Activated T-helper 1 cell treated with anti-CD3 and anti-CD28 coated beads, Interleukin-12 subunit alpha, Interleukin-12 subunit beta, Interleukin-2, Interleukin-4 antibody, amounts not matched to agents 30 ng/mL and 10 ng/mL and 1 ng/mL, durations not matched to agents 14 hours and 24 hours and 36 hours (primary cell): ENCODE data around the gene OSBP2. TPM values are rescaled to one million over a fixed set of nuclear protein-coding genes. Genes with fewer than 3 reads are reported as not detected.
"Not testable (repeated sequence)": the region's sequence is repeated elsewhere in the genome, so short reads cannot be mapped to it uniquely, and the experiment has no call there.

Source experiments
- DNase-seq: peaks from one replicate; pipeline ENCODE4 v3.0.0; 2021; ENCODE audit warnings: low spot score
- H3K27ac Mint-ChIP-seq: one replicate; pipeline ENCODE4 v1.8.0; 2021; ENCODE audit warnings: mild to moderate bottlenecking, mixed read lengths
- H3K27me3 Mint-ChIP-seq: one replicate; pipeline ENCODE4 v1.8.0; 2022; ENCODE audit warnings: mild to moderate bottlenecking, moderate library complexity, mixed read lengths; ENCODE audit not compliant: insufficient read depth
- H3K36me3 Mint-ChIP-seq: one replicate; pipeline ENCODE4 v1.8.0; 2021; ENCODE audit warnings: low read depth, mixed read lengths
- H3K4me1 Mint-ChIP-seq: one replicate; pipeline ENCODE4 v1.8.0; 2021; ENCODE audit warnings: low read depth, mixed read lengths
- H3K4me3 Mint-ChIP-seq: one replicate; pipeline ENCODE4 v1.8.0; 2021; ENCODE audit warnings: mild to moderate bottlenecking, moderate library complexity, mixed read lengths
- H3K9me3 Mint-ChIP-seq: one replicate; pipeline ENCODE4 v1.8.0; 2021; ENCODE audit warnings: mixed read lengths
- intact Hi-C: fragments of 100-400 bp; cut with micrococcal nuclease; formaldehyde crosslinking; loops from one replicate; pipeline ENCODE4 v1.15.1; 2024
- total RNA-seq: library from RNA; stranded (reverse); gene quantifications from 2 replicates; pipeline ENCODE4 v1.2.3, GENCODE V29; 2022

OSBP2 gene
- total RNA-seq, 1 donor from 2014 or later, result 1.6 TPM

DNA sequence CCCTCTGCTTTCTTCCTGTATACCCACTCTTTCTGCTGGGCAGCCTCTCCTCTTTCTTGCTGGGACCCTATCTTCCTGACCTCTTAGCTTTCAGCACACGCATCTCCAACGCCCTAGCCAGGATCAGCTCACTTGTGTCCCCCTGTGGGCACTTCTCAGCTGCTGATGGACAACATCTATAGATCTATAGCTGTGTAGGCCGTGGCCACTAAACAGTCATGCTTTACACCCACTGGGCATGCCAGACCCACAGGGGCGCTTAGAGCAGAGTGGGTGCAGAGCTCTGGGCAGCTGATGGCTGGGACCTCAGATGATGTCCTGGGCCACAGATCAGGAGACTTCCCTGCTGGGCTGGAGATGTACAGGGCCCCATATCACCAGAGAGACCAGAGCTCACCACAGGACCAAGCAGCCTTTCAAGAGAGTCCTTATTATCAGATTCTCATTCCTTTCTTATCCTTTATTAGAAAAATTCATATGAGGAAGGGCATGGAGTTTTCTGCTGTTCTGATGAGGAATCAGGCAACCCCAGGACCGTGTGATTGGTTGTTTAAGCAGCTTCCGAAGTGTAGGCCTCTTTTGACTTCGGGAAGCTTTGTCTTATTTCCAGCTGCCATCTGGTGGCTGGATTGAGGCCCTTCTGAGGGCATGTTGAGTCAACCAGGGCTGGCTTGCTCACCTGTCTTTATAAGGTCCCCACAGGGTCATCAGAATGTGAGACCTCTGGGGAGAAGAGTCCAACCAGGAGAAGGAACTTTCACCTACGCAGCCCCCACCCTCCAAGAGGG is 60.5 kb downstream of the OSBP2 start:
- H3K36me3 Mint-ChIP-seq, result no peaks in the 10 kb centered on the region
- H3K27ac Mint-ChIP-seq, result peak overlapping the region; percentile 29
- peaks cover 4% of the 10 kb centered on the region for H3K27me3 Mint-ChIP-seq
- peaks cover 11% of the 10 kb centered on the region for H3K4me1 Mint-ChIP-seq
- H3K9me3 Mint-ChIP-seq, result no peaks in the 10 kb centered on the region
- no peak overlapping the region for H3K4me3 Mint-ChIP-seq
- DNase-seq, result peak; percentile 45
- intact Hi-C loops, result loop anchor here (1.0 kb wide), 4 partner anchors 10 to 163 kb away; partner anchors contain the start of gene OSBP2

DNA sequence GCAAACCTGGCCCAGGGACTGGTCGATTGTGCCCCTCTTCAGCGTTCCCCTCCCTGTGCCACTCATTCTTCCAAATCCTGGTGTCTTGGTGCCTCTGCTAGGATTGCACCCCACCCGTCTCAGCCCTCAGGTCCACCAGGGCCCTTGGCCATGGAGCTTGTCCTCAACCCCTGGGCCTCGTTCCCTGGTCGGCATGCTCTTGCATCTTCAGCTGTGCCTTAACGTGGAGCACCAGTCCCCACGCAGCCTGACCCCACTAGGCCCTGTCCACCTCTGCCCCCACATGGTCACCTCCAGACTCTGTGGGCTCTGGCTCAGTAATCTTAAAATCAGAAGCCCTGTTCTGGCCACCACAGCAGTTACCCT is 61.1 kb downstream of the OSBP2 start:
- H3K27ac Mint-ChIP-seq, result no peak overlapping the region
- no peaks in the 10 kb centered on the region for H3K36me3 Mint-ChIP-seq
- H3K27me3 Mint-ChIP-seq, result peaks cover 6% of the 10 kb centered on the region
- DNase-seq, result no peak
- H3K4me3 Mint-ChIP-seq, result no peak overlapping the region
- H3K4me1 Mint-ChIP-seq, result peaks cover 11% of the 10 kb centered on the region
- intact Hi-C loops, result loop anchor here (1.0 kb wide), 4 partner anchors 10 to 163 kb away; partner anchors contain the start of gene OSBP2
- no peaks in the 10 kb centered on the region for H3K9me3 Mint-ChIP-seq

DNA sequence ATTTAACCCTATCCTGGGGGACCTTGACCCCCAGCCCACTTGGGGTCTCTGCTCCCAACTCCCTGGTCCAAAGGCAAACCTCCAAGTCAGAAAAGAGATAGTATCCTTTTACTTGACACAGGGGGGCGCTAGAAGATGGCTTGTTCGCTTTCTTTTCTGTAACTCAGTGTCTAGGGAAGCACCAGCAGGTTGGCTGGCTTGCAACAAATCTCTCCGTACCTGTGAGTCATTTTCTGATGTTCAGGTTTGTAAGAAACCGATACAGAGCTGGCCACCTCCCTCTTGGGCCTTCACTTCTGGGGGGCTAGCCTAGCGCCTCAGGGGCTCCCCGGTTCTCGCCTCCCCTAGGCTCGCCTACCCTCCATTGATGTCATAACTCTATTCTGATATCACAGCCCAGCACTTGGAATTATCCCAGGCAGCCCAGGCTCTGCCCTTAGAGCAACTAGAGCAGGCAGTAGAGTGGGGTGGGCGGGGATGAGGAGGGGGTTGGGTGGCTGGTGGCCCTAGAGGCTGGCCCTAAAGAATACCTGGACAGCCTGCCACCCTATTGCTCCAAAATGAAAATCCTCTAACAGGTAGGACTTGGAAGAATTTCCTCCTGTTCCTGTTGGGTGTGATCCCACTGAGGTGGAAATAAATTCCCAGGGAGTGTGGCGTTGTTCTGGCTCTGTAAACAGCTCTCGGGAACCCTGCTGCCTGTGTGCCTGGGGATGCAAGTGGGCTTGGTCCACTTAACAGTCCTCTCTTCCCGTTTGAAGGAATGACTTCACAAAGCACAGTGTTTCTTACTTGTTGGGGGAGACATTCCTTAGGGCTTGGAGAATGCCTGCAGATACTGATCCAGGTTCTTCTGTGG is 69.4 kb downstream of the OSBP2 start:
- intact Hi-C loops, result loop anchor here (1.0 to 5.0 kb wide), 4 partner anchors 126 to 468 kb away; no protein-coding TSS in a partner anchor
- H3K27me3 Mint-ChIP-seq, result peaks cover 3% of the 10 kb centered on the region
- H3K4me3 Mint-ChIP-seq, result no peak overlapping the region
- H3K4me1 Mint-ChIP-seq, result peaks cover 4% of the 10 kb centered on the region
- no peak overlapping the region for H3K27ac Mint-ChIP-seq
- no peaks in the 10 kb centered on the region for H3K36me3 Mint-ChIP-seq
- peak; percentile 40 for DNase-seq
- no peaks in the 10 kb centered on the region for H3K9me3 Mint-ChIP-seq

DNA sequence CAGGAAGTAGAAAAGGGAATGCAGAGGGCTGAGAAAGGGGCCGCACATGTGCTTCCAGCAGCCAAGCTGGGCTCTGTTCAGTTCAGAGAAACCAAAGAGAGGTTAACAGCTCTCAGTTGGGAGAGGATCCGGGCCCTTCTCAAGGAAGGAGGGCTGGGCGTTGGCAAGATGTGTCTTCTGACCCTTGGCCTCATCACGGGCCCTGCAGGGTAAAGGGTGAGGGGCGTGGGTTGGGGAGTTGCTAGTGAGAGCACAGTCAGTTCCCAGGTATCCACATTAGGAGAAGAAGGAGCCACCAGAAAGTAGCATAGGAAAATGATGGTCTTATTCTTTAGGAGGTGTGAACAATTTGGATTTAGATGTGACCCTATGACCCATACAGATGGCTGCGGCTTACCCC is 73.0 kb downstream of the OSBP2 start:
- intact Hi-C loops, result no loop called here
- peaks cover 4% of the 10 kb centered on the region for H3K4me1 Mint-ChIP-seq

DNA sequence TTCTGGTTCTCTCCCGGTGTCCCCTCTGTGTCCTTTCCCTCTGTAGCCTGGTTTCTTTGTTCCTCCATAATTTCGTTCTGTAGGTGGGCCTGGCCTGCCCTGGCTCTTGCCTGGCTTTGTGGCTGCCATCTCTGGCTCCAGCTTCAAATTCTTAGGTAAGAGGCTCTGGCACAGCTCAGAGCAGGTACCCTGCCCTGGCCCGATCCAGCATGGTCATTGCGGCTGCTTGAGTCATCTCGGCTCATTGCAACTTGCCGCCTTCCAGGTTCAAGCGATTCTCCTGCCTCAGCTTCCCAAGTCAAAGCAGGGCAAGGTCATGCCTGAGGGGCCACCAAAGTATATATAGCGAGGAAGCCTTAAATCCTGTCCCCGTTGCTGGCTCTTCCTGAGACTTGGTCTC is 76.0 kb downstream of the OSBP2 start:
- Mint-ChIP-seq H3K36me3 (no peaks in the 10 kb centered on the region), H3K9me3 (no peaks in the 10 kb centered on the region), H3K27ac (no peak overlapping the region), H3K4me3 (no peak overlapping the region), H3K27me3 (no peaks in the 10 kb centered on the region), H3K4me1 (no peaks in the 10 kb centered on the region)
- intact Hi-C loops, result no loop called here
- no peak for DNase-seq

More for the DNA sequence above, 73.0 kb downstream of the OSBP2 start:
- DNase-seq, result no peak
- no peak overlapping the region for H3K4me3 Mint-ChIP-seq
- H3K27me3 Mint-ChIP-seq, result no peaks in the 10 kb centered on the region
- H3K36me3 Mint-ChIP-seq, result no peaks in the 10 kb centered on the region
- H3K27ac Mint-ChIP-seq, result no peak overlapping the region
- no peaks in the 10 kb centered on the region for H3K9me3 Mint-ChIP-seq

DNA sequence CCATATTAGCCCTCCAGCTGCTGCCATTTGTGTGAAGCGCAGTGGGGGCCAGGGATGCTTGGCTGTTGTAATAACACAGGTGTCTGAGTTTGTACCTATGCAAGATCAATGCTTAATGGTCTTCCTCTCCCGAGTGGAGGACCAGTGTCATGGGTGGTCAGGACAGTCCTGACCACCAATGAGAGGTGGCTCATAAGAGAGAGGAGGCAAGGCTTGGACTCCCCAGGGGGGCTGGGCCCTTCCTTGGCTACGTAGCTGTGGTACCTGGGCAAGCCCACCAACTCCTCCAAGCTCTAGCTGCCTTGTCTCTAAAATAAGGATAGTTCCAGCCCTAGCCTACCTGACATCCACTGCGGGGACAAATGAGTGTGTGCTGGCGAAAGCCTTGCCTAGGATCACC is 79.2 kb downstream of the OSBP2 start:
- no peaks in the 10 kb centered on the region for H3K4me1 Mint-ChIP-seq
- H3K27me3 Mint-ChIP-seq, result no peaks in the 10 kb centered on the region
- no peak overlapping the region for H3K4me3 Mint-ChIP-seq
- intact Hi-C loops, result no loop called here
- DNase-seq, result no peak
- no peak overlapping the region for H3K27ac Mint-ChIP-seq
- H3K36me3 Mint-ChIP-seq, result no peaks in the 10 kb centered on the region
- H3K9me3 Mint-ChIP-seq, result no peaks in the 10 kb centered on the region

DNA sequence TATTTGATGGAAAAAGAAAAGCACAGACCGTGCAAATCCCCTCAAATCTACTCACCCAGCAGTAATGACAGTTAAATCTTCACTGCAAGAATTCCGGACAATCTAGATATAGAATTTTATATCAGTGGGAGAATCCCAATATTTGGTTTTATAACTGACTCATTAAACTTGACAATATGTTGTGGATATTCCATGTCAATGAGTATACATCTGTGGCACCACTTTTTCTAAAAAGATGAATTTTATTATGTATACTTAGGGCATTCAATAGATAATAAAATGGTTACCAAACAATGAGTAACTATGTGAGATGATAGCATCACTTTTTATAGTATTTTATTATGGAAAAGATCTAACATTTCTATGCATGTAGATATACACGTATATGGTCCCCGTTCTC is 79.9 kb downstream of the OSBP2 start:
- DNase-seq, result no peak
- H3K9me3 Mint-ChIP-seq, result no peaks in the 10 kb centered on the region
- no peaks in the 10 kb centered on the region for H3K27me3 Mint-ChIP-seq
- no peak overlapping the region for H3K4me3 Mint-ChIP-seq
- no peaks in the 10 kb centered on the region for H3K36me3 Mint-ChIP-seq
- intact Hi-C loops, result no loop called here
- no peak overlapping the region for H3K27ac Mint-ChIP-seq
- H3K4me1 Mint-ChIP-seq, result peaks cover under 1% of the 10 kb centered on the region

DNA sequence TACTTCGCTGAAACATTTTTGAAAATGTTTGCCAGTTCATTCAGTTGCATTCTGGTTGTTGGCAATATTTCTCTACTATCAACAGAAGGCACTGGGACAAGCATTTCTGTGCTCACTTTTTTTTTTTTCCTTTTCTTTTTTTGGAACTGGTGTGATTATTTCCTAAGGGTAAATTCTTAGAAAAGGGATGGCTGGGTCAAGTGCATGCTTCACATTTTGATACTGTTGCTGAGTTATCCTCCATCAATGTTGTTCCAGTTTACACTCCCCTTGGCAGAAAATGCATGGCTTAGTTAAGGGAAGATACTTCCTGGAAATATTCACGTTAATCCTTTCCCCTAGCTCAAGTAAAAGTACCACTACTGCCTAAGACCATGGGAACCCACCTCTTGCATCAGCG is 81.8 kb downstream of the OSBP2 start:
- intact Hi-C loops, result no loop called here
- H3K27ac Mint-ChIP-seq, result no peak overlapping the region
- no peaks in the 10 kb centered on the region for H3K27me3 Mint-ChIP-seq
- H3K36me3 Mint-ChIP-seq, result no peaks in the 10 kb centered on the region
- peaks cover 7% of the 10 kb centered on the region for H3K4me1 Mint-ChIP-seq
- H3K9me3 Mint-ChIP-seq, result no peaks in the 10 kb centered on the region
- DNase-seq, result no peak
- H3K4me3 Mint-ChIP-seq, result no peak overlapping the region

DNA sequence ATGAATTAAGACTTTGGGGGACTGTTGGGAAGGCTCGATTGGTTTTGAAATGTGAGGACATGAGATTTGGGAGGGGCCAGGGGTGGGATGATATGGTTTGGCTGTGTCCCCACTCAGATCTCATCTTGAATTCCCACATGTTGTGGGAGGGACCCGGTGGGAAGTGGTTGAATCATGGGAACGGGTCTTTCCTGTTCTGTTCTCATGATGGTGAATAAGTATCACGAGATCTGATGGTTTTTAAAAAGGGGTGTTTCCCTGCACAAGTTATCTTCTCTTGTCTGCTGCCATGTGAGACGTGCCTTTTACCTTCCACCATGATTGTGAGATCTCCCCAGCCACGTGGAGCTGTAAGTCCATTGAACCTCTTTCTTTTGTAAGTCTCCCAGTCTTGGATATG is 82.5 kb downstream of the OSBP2 start:
- intact Hi-C loops, DNase-seq, H3K4me3 Mint-ChIP-seq, H3K36me3 Mint-ChIP-seq, H3K27ac Mint-ChIP-seq, H3K4me1 Mint-ChIP-seq, H3K27me3 Mint-ChIP-seq, H3K9me3 Mint-ChIP-seq: not testable (repeated sequence)

DNA sequence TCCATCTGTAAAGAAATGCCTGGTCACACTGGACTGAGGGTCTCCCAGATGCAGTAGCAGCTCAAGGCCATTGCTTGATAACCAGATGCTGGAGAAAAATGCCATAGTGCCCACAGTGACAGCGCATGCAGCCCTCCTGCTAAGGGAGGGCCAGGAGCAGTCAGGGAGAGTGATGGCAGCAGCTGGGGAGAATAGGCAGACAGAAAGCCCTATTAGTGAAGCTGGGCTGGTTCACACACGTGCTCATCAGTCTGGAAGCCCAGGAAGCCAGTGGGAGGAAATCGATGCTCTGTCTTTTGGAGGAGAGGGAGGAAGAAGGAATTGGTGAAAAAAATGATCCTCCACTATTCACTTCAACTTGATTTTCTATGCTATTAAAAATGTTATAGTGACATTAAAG is 82.9 kb downstream of the OSBP2 start:
- Mint-ChIP-seq H3K4me3 (no peak overlapping the region), H3K9me3 (no peaks in the 10 kb centered on the region), H3K27me3 (no peaks in the 10 kb centered on the region), H3K4me1 (peaks cover 7% of the 10 kb centered on the region), H3K36me3 (no peaks in the 10 kb centered on the region), H3K27ac (no peak overlapping the region)
- intact Hi-C loops, result no loop called here
- DNase-seq, result no peak

DNA sequence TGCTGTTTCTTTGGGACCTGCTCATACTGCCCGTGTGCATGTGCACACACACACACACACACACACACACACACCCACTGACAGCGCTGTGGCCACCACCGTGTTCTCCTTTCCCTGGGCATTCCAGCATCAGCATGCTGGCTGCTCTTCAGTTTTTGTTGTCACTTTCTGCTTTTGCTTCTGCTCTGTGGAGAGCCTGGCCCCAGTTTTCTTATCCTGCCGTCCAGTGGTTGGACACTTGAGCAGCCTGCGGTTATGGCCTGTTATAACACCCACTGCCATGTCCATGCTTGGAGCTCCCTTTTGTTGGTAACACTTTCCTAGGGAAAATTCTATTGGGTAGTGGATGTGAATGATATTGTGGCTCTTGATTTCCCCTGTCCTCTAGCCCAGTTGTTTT is 83.6 kb downstream of the OSBP2 start:
- no peaks in the 10 kb centered on the region for H3K9me3 Mint-ChIP-seq
- no peak overlapping the region for H3K4me3 Mint-ChIP-seq
- H3K36me3 Mint-ChIP-seq, result no peaks in the 10 kb centered on the region
- no peak for DNase-seq
- peaks cover 7% of the 10 kb centered on the region for H3K4me1 Mint-ChIP-seq
- intact Hi-C loops, result no loop called here
- H3K27ac Mint-ChIP-seq, result no peak overlapping the region
- H3K27me3 Mint-ChIP-seq, result no peaks in the 10 kb centered on the region

DNA sequence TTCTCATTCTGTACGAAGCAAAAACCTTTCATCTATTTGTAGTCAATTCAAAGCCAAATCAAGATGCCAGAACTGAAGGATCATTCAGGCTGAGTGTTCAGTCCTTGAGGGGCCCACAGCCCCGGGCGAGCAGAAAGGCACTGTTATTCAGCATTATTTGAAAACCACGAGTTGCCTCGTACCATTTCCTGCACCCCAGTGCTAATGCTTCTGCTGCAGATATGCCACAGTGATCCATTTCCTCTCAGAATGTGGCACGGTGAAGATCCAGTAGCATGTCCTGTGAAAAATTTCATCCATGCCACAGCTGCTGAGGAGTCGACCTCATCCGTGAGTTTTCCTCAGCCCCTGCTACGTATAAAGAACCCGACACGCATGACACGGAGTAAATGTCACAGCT is 85.4 kb downstream of the OSBP2 start:
- peaks cover 7% of the 10 kb centered on the region for H3K4me1 Mint-ChIP-seq
- intact Hi-C loops, result no loop called here
- H3K36me3 Mint-ChIP-seq, result no peaks in the 10 kb centered on the region
- H3K9me3 Mint-ChIP-seq, result no peaks in the 10 kb centered on the region
- DNase-seq, result no peak
- no peaks in the 10 kb centered on the region for H3K27me3 Mint-ChIP-seq
- no peak overlapping the region for H3K27ac Mint-ChIP-seq
- no peak overlapping the region for H3K4me3 Mint-ChIP-seq

DNA sequence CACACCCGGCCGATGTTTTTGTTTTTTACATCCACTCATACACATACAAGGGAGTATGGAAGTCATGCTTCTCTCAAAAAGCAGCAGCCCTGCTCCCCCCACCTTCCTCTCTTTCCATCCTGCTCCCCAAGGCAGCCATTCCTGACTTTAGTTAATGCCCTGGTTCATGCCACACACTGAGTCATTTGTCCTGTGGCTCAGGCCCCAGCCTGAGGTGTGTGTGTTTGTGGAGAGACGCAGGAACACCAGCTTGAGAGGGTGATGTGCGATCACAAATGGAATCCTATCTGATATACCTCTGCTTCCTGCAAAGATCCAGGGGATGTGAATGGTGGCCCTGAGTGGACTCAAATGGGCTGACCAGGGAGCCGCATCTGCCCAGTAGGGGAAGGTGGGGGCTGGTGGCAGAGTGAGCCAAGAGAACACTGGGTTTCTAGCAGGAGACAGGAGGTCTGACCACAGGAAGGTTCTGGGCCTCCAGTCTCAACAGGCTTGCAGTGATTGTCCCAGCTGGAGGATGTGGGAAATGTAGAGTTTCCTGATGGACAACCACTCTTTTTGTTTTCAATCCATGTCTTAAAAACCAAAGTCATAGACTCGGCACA is 86.7 kb downstream of the OSBP2 start:
- intact Hi-C loops, result no loop called here

More for the DNA sequence above, 86.7 kb downstream of the OSBP2 start:
- Mint-ChIP-seq H3K9me3 (no peaks in the 10 kb centered on the region), H3K36me3 (no peaks in the 10 kb centered on the region), H3K27ac (no peak overlapping the region), H3K4me1 (peaks cover 7% of the 10 kb centered on the region), H3K4me3 (no peak overlapping the region), H3K27me3 (peaks cover 2% of the 10 kb centered on the region)
- no peak for DNase-seq
